ENCODE measurements around the gene CHST5.

GRCh38 chr16:75519175-75519574, 16.7 kb downstream of the CHST5 start:
- TF ChIP-seq CTCF (IDR thresholded peaks at IDR 0.05) = no peak
- no peak for TF ChIP-seq POLR2A (IDR thresholded peaks at IDR 0.05)
- TF ChIP-seq EP300 (IDR thresholded peaks at IDR 0.05) = no peak
